GM19395 (cell line): ENCODE data around the gene PUS1.

Source experiments
- ATAC-seq: cut with Tn5 transposase; IDR thresholded peaks from one replicate; pipeline ENCODE4 v1.9.1; 2021; ENCODE audit warnings: mild to moderate bottlenecking, moderate library complexity; ENCODE audit not compliant: unreplicated experiment

The PUS1 gene

GRCh38 chr12:131990066-131990979 is 61.2 kb downstream of the PUS1 start:
- no peak for ATAC-seq

DNA sequence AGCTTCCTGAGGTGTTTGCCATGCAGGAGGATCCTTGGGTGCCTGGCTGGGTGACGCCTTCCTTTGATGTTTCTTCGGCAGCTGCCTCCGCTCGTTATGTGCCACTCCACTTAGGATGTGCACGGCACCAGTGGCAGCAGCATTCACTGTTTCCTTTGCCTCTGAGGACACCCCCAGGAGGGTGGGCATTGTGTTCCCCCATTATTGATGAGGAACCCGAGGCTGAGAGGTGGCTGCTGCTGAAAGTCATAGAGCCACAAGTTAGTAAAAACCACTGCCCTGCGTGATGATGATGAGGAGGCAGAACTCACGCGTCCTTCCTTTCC is 61.9 kb downstream of the PUS1 start:
- no peak for ATAC-seq

DNA sequence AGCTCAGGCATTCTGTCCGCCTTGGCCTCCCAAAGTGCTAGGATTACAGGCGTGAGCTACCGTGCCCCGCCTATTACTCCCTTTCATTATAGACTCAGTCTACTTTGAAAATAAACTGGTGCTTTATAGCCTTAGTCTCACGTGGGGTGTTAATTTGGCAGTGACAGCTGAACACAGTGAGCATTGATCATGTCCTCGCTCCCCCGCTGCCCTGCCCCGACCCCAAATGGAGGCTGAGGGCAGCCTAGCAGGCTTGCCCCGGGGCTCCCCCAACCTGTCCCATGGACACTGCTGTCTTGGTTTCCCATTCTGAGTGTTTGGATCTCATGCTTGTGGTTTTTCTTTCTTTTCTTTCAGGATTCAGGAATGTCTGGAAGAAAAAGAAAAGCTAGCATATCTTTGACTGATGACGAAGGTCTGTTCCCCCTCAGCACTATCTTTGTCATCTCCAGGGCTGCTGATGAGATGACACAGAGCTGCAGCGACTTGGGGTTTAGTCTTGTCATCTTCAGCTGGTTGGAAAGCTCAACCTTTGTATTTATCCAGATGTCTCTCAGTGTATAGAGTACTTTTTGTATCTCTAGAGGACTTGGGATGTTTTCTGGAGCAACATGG is 62.8 kb downstream of the PUS1 start:
- ATAC-seq = no peak

- peak; percentile 84 for ATAC-seq
These were observed 65.5 kb downstream of the PUS1 start for GRCh38 chr12:131994589-131994988.
